ENCODE data around the gene WSCD2.

GRCh38 chr12:108270849-108271143, 141.7 kb downstream of the WSCD2 start:
- TF ChIP-seq FOXP2 (optimal IDR thresholded peaks at IDR 0.05; ENCODE audit: control extremely low read depth, extremely low read length, insufficient read depth) (no peak), EZH2 (IDR thresholded peaks at IDR 0.05) (no peak)
